CD14-positive monocyte (primary cell): Measurements from ENCODE around the gene TUBG2. TPM values are rescaled to one million over a fixed set of nuclear protein-coding genes. Genes with fewer than 3 reads are reported as not detected.
A peak's percentile ranks its signal among the peaks of the same experiment; 100 is the strongest.

Source experiments
- DNase-seq, 3 donors: peaks; one replicate each; pipeline ENCODE4 v3.0.0-alpha.2; 2011 to 2022
- H2AFZ ChIP-seq: 2 replicates; pipeline ENCODE4 v1.6.0; 2012; ENCODE audit warnings: mild to moderate bottlenecking, low read depth, low read length, inconsistent platforms; ENCODE audit not compliant: insufficient read depth, poor library complexity, severe bottlenecking
- H3K27ac ChIP-seq, 2 donors: 1 replicate in 1 of 2; 2 replicates in 1 of 2; pipeline ENCODE4 v1.5.1; 2012 to 2013; ENCODE audit warnings: low read length in 2 of 2, control low read depth in 1 of 2, inconsistent platforms in 1 of 2, low read depth in 1 of 2, mild to moderate bottlenecking in 1 of 2
- H3K27me3 ChIP-seq, 2 donors: one replicate each; pipeline versions ENCODE4 v1.6.0 to v1.6.1; 2011 to 2013; ENCODE audit warnings: low read length in 2 of 2; ENCODE audit not compliant: control insufficient read depth in 2 of 2, insufficient read depth in 2 of 2
- H3K36me3 ChIP-seq, 2 donors: replicated peaks in 1 of 2; 1 replicate in 1 of 2; 2 replicates in 1 of 2; pipeline versions ENCODE4 v1.5.1 to v1.6.1; 2012 to 2013; ENCODE audit warnings: low read length in 2 of 2, control low read depth in 1 of 2, inconsistent platforms in 1 of 2, mild to moderate bottlenecking in 1 of 2; ENCODE audit not compliant: insufficient read depth in 2 of 2, control insufficient read depth in 1 of 2
- H3K4me1 ChIP-seq, 2 donors: 1 replicate in 1 of 2; 2 replicates in 1 of 2; pipeline versions ENCODE4 v1.5.1 to v1.6.1; 2012 to 2013; ENCODE audit warnings: low read length in 2 of 2, control low read depth in 1 of 2, inconsistent platforms in 1 of 2, mild to moderate bottlenecking in 1 of 2, moderate library complexity in 1 of 2; ENCODE audit not compliant: insufficient read depth in 2 of 2, control insufficient read depth in 1 of 2
- H3K4me2 ChIP-seq: replicated peaks from 2 replicates; pipeline ENCODE3; 2012; ENCODE audit warnings: low read length, moderate library complexity, mild to moderate bottlenecking; ENCODE audit not compliant: poor library complexity, severe bottlenecking; ENCODE audit errors: extremely low read depth
- H3K4me3 ChIP-seq, 3 experiments: fragments of 200-600 bp in 1 of 3; sonication (generic) in 1 of 3; replicated peaks in 1 of 3; 1 replicate in 2 of 3; 2 replicates in 1 of 3; pipeline ENCODE4 v1.5.1; 2011 to 2013; ENCODE audit warnings: low read length in 3 of 3, mild to moderate bottlenecking in 3 of 3, control low read depth in 2 of 3, low read depth in 2 of 3, inconsistent platforms in 1 of 3, moderate library complexity in 1 of 3
- H3K79me2 ChIP-seq: 2 replicates; pipeline ENCODE4 v1.6.0; 2012; ENCODE audit warnings: mild to moderate bottlenecking, control low read depth, inconsistent platforms, low read length, moderate library complexity; ENCODE audit not compliant: insufficient read depth
- H3K9ac ChIP-seq: 2 replicates; pipeline ENCODE4 v1.6.0; 2017; ENCODE audit warnings: low read length, mild to moderate bottlenecking; ENCODE audit not compliant: insufficient read depth, poor library complexity, severe bottlenecking
- H3K9me3 ChIP-seq, 2 donors: replicated peaks in 1 of 2; 1 replicate in 1 of 2; 2 replicates in 1 of 2; pipeline versions ENCODE4 v1.5.1 to v1.6.1; 2012 to 2013; ENCODE audit warnings: low read length in 2 of 2, control low read depth in 1 of 2; ENCODE audit not compliant: control insufficient read depth in 1 of 2, insufficient read depth in 1 of 2
- H4K20me1 ChIP-seq: 2 replicates; pipeline ENCODE4 v1.6.0; 2012; ENCODE audit warnings: mild to moderate bottlenecking, low read length, control low read depth, moderate library complexity; ENCODE audit not compliant: insufficient read depth
- H3K27ac Mint-ChIP-seq, 7 donors: one replicate each; pipeline ENCODE4 v1.8.0; 2020; ENCODE audit warnings: mild to moderate bottlenecking in 7 of 7, mixed read lengths in 7 of 7, moderate library complexity in 6 of 7, inconsistent platforms in 2 of 7
- H3K27me3 Mint-ChIP-seq, 3 donors: one replicate each; pipeline ENCODE4 v1.8.0; 2021 to 2022; ENCODE audit warnings: low read depth in 3 of 3, mild to moderate bottlenecking in 3 of 3, mixed read lengths in 3 of 3, moderate library complexity in 3 of 3, inconsistent platforms in 1 of 3
- H3K36me3 Mint-ChIP-seq, 2 donors: one replicate each; pipeline ENCODE4 v1.8.0; 2020; ENCODE audit warnings: mixed read lengths in 2 of 2, inconsistent platforms in 1 of 2, mild to moderate bottlenecking in 1 of 2
- H3K4me1 Mint-ChIP-seq: one replicate; pipeline ENCODE4 v1.8.0; 2020; ENCODE audit warnings: mild to moderate bottlenecking, mixed read lengths
- H3K4me3 Mint-ChIP-seq, 2 donors: one replicate each; pipeline ENCODE4 v1.8.0; 2020; ENCODE audit warnings: mild to moderate bottlenecking in 2 of 2, mixed read lengths in 2 of 2, moderate library complexity in 1 of 2
- H3K9me3 Mint-ChIP-seq, 7 donors: one replicate each; pipeline ENCODE4 v1.8.0; 2020 to 2022; ENCODE audit warnings: mixed read lengths in 7 of 7, mild to moderate bottlenecking in 6 of 7, moderate library complexity in 6 of 7, inconsistent platforms in 2 of 7
- CTCF ChIP-seq: fragments of 200-600 bp; IDR thresholded peaks from one replicate; pipeline ENCODE4 v1.8.0; 2022; ENCODE audit warnings: antibody characterized with exemption, mild to moderate bottlenecking
- WGBS: methylation state at CpG from one replicate; pipeline ENCODE4 v1.1.5; 2013; ENCODE audit warnings: missing lambda C conversion rate; ENCODE audit not compliant: insufficient coverage; 5-methylcytosine and 5-hydroxymethylcytosine counted together
- intact Hi-C, 2 donors: fragments of 100-400 bp; cut with micrococcal nuclease; formaldehyde crosslinking; loops; one replicate each; pipeline versions ENCODE4 v1.15.0 to v1.15.1; 2023
- polyA plus RNA-seq, 3 donors: library from polyadenylated mRNA; depleted of rRNA in 1 of 3; unstranded in 2 of 3; stranded (reverse) in 1 of 3; fragments of 300-500 nt in 2 of 3; fragments of >200 nt in 1 of 3; fragmentation: Illumina TruSeq in 2 of 3; gene quantifications; 1 replicate in 2 of 3; 2 replicates in 1 of 3; pipeline ENCODE4 v1.2.3, GENCODE V29; 2012 to 2021

TUBG2 gene
- polyA plus RNA-seq, 3 donors: 0.31 to 7.3 (median 0.47) TPM

- Histone ChIP-seq H3K9me3 (peaks cover 6 to 14% of the 10 kb centered on the region in 2 donors), H2AFZ (peak within 1 kb of the TSS; percentile 59), H3K27ac (no peak within 1 kb of the TSS), H3K4me1 (peaks cover 49 to 59% of the 10 kb centered on the region in 2 donors), H3K9ac (no peak within 1 kb of the TSS), H3K27me3 (peaks cover 26 to 34% of the 10 kb centered on the region in 2 donors), H3K79me2 (no peaks in the 10 kb centered on the region), H3K4me3 (peak within 1 kb of the TSS in 1 of 3 experiments; percentile 42), H3K36me3 (no peaks in the 10 kb centered on the region), H4K20me1 (no peaks in the 10 kb centered on the region), H3K4me2 (peak within 1 kb of the TSS; percentile 45)
- TF ChIP-seq CTCF: no peak
- H3K4me1 Mint-ChIP-seq: peaks cover 55% of the 10 kb centered on the region
- peak within 1 kb of the TSS in 3 of 7 donors; percentile 37 to 85 (median 66) for H3K27ac Mint-ChIP-seq
- H3K4me3 Mint-ChIP-seq: peak within 1 kb of the TSS; percentile 60 to 84
- intact Hi-C loops: loop anchor here in 1 of 2 donors (5.0 kb wide), 1 partner anchor 105 kb away; the partner anchor contains the start of gene PSMC3IP
- H3K36me3 Mint-ChIP-seq: peaks cover 8 to 10% of the 10 kb centered on the region in 2 donors
- H3K9me3 Mint-ChIP-seq: peaks cover 6 to 31% (median 17%) of the 10 kb centered on the region in 7 donors
- DNase-seq: peak in 1 of 3 donors; percentile 63
- H3K27me3 Mint-ChIP-seq: peaks cover 39 to 62% (median 48%) of the 10 kb centered on the region in 3 donors
- WGBS: 9% methylated on average over 18 of the region's 22 CpGs
Measured at GRCh38 chr17:42681976-42682721, 23.1 kb downstream of the TUBG2 start, which contains the start of gene CNTNAP1. TSS of gene CNTNAP1 (plus strand) at chr17:42682531. CDS start at chr17:42682830, 299 bp downstream.

GRCh38 chr17:42682722-42683403 lies 23.8 kb downstream of the TUBG2 start:
- Histone ChIP-seq H3K36me3 (no peaks in the 10 kb centered on the region), H4K20me1 (no peaks in the 10 kb centered on the region), H3K4me2 (peak overlapping the region; percentile 45), H3K79me2 (no peaks in the 10 kb centered on the region), H3K4me3 (peak overlapping the region in 1 of 3 experiments; percentile 42), H2AFZ (no peak overlapping the region), H3K9me3 (peaks cover 6 to 14% of the 10 kb centered on the region in 2 donors), H3K4me1 (peaks cover 42 to 52% of the 10 kb centered on the region in 2 donors), H3K9ac (no peak overlapping the region), H3K27ac (no peak overlapping the region), H3K27me3 (peaks cover 26 to 34% of the 10 kb centered on the region in 2 donors)
- peaks cover 8 to 10% of the 10 kb centered on the region in 2 donors for H3K36me3 Mint-ChIP-seq
- H3K9me3 Mint-ChIP-seq: peaks cover 6 to 31% (median 17%) of the 10 kb centered on the region in 7 donors
- peaks cover 47% of the 10 kb centered on the region for H3K4me1 Mint-ChIP-seq
- intact Hi-C loops: loop anchor here in 1 of 2 donors (5.0 kb wide), 1 partner anchor 106 kb away; the partner anchor contains the start of gene PSMC3IP
- DNase-seq: peak in 1 of 3 donors; percentile 22
- peak overlapping the region in 2 of 7 donors; percentile 37 to 66 for H3K27ac Mint-ChIP-seq
- WGBS: 2% methylated on average over 32 of the region's 34 CpGs
- peaks cover 39 to 62% (median 48%) of the 10 kb centered on the region in 3 donors for H3K27me3 Mint-ChIP-seq
- no peak for TF ChIP-seq CTCF
- H3K4me3 Mint-ChIP-seq: peak overlapping the region; percentile 60 to 84
